Subcutaneous adipose tissue (tissue), 4 donors: ENCODE data around the gene BEAN1. TPM values are rescaled to one million over a fixed set of nuclear protein-coding genes. Genes with fewer than 3 reads are reported as not detected.

Experiments
- CTCF ChIP-seq: fragments of 450-650 bp; IDR thresholded peaks from one replicate; pipeline ENCODE4 v1.5.1; 2016; ENCODE audit warnings: low read depth, mild to moderate bottlenecking, control low read depth, antibody characterized with exemption, moderate library complexity
- total RNA-seq, 4 donors: library from RNA; depleted of rRNA; stranded (reverse); fragments of >200 nt; gene quantifications; one replicate each; pipeline ENCODE4 v1.1.0, GENCODE V29; 2016

The BEAN1 gene
- total RNA-seq, 4 donors from 2014 or later = 0.88 TPM; not detected in 3

- TF ChIP-seq CTCF = no peak
Observed at GRCh38 chr16:66522816-66523590, 95.9 kb downstream of the BEAN1 start.

- no peak for TF ChIP-seq CTCF
Observed at GRCh38 chr16:66523861-66524354, 96.8 kb downstream of the BEAN1 start.

- TF ChIP-seq CTCF = no peak
Observed at GRCh38 chr16:66524601-66525164, 97.6 kb downstream of the BEAN1 start.

GRCh38 chr16:66525396-66526180 is 98.5 kb downstream of the BEAN1 start:
- TF ChIP-seq CTCF = no peak

GRCh38 chr16:66528294-66528693 is 101.2 kb downstream of the BEAN1 start:
- TF ChIP-seq CTCF = no peak

- TF ChIP-seq CTCF = no peak
Observed at GRCh38 chr16:66529475-66529874, 102.4 kb downstream of the BEAN1 start.

Other genes with a start within 250 kb of the BEAN1 start
- gene CDH5, start 60.6 kb upstream of the BEAN1 start, total RNA-seq = 100 to 1,000 TPM in 1 of 4 donors, 10 to 100 TPM in 3; 28.7 to 155 (median 43.2) TPM
- 100 to 1,000 TPM in 2 of 4 donors, 10 to 100 TPM in 2; 63.6 to 118 (median 92.4) TPM for gene TK2, start 122.8 kb downstream of the BEAN1 start, total RNA-seq
- gene CKLF, start 125.3 kb downstream of the BEAN1 start, total RNA-seq = 10 to 100 TPM; 30.5 to 94.3 (median 42.2) TPM
- 1 to 10 TPM in 1 of 4 donors, under 1 TPM in 2, not detected in 1; 0.66 to 2.2 (median 0.82) TPM for gene CMTM1, start 139.1 kb downstream of the BEAN1 start, total RNA-seq
- not detected for gene CMTM2, start 152.2 kb downstream of the BEAN1 start, total RNA-seq
- 100 to 1,000 TPM in 1 of 4 donors, 10 to 100 TPM in 3; 27.5 to 101 (median 43.1) TPM for gene CMTM3, start 177.4 kb downstream of the BEAN1 start, total RNA-seq